A549 treated with CpdA at 1 μM for 4 hours (cell line): Measurements from ENCODE around the gene HFE. TPM values are rescaled to one million over a fixed set of nuclear protein-coding genes. Genes with fewer than 3 reads are reported as not detected.

ENCODE experiments used
- total RNA-seq: library from RNA; stranded (reverse); fragments of 200-300 nt; extraction: Qiagen RNA extraction; gene quantifications from 5 replicates; pipeline ENCODE4 v1.2.3, GENCODE V29; 2022; ENCODE audit warnings: low read depth

Gene HFE
- total RNA-seq: 8.7 to 13.8 TPM (median 13.5 TPM) in 5 replicates

GRCh38 chr6:26087284-26088115 is at the start of gene HFE:
HFE (plus strand) TSS chr6:26087429; CDS start chr6:26087441, 12 bp downstream.

Other genes starting within 250 kb of the HFE start
- gene SLC17A3, start 213.2 kb upstream of the HFE start, total RNA-seq: 0.95 to 1.5 TPM (median 1.2 TPM) in 5 replicates
- gene SLC17A2, start 156.7 kb upstream of the HFE start, total RNA-seq: not detected in 5 replicates
- 1.8 to 2.5 TPM (median 1.9 TPM) in 5 replicates for gene TRIM38, start 124.6 kb upstream of the HFE start, total RNA-seq